ENCODE data around the gene FAM163A. TPM values are rescaled to one million over a fixed set of nuclear protein-coding genes. Genes with fewer than 3 reads are reported as not detected.
"Not testable (repeated sequence)": the region's sequence is repeated elsewhere in the genome, so short reads cannot be mapped to it uniquely, and the experiment has no call there.

FAM163A gene
- total and polyA plus RNA-seq, 7 donors: 0.36 to 2.4 (median 1.2) TPM; not detected in 1

DNA sequence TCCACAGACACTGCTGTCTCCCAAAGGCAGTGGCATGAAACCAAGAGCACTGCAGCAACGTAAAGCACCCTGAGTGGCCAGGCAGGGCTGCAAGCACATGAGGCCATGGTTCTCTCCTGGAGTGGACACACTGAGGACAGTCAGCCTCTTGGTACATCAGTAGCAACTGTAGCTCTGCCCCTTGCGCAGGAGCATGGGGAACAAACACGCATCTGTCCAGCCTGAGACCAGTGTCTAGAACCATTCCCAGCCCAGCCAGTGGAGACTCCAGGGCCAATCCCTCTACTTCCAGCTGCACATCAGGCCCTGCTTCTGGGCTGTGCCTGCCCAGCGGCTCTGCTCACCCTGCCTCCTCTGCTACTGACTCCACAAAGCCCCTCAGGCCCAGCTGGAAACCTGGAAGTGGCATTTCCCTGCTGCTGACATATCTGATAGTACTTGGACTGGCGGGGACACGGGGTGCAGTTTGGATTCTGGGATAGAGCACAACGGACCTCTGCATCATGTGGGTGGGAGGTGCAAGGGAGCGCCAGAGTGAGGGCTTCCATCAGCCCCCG is 85.5 kb downstream of the FAM163A start:
- no peak for DNase-seq
- intact Hi-C loops (cut with DNase I): no loop called here
- Histone ChIP-seq H3K4me3 (no peak overlapping the region), H3K36me3 (no peaks in the 10 kb centered on the region), H3K27me3 (no peaks in the 10 kb centered on the region), H3K27ac (no peak overlapping the region), H3K4me1 (no peaks in the 10 kb centered on the region), H3K9me3 (no peaks in the 10 kb centered on the region)
- TF ChIP-seq POLR2A (IDR thresholded peaks at IDR 0.05) (no peak), POLR2AphosphoS5 (IDR thresholded peaks at IDR 0.05) (no peak), EP300 (IDR thresholded peaks at IDR 0.05) (no peak)
- TF ChIP-seq, protein P1, sequence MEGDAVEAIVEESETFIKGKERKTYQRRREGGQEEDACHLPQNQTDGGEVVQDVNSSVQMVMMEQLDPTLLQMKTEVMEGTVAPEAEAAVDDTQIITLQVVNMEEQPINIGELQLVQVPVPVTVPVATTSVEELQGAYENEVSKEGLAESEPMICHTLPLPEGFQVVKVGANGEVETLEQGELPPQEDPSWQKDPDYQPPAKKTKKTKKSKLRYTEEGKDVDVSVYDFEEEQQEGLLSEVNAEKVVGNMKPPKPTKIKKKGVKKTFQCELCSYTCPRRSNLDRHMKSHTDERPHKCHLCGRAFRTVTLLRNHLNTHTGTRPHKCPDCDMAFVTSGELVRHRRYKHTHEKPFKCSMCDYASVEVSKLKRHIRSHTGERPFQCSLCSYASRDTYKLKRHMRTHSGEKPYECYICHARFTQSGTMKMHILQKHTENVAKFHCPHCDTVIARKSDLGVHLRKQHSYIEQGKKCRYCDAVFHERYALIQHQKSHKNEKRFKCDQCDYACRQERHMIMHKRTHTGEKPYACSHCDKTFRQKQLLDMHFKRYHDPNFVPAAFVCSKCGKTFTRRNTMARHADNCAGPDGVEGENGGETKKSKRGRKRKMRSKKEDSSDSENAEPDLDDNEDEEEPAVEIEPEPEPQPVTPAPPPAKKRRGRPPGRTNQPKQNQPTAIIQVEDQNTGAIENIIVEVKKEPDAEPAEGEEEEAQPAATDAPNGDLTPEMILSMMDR (IDR thresholded peaks at IDR 0.05): no peak
- WGBS, 2 donors: 92 to 93% methylated on average over 9 of the region's 9 CpGs

DNA sequence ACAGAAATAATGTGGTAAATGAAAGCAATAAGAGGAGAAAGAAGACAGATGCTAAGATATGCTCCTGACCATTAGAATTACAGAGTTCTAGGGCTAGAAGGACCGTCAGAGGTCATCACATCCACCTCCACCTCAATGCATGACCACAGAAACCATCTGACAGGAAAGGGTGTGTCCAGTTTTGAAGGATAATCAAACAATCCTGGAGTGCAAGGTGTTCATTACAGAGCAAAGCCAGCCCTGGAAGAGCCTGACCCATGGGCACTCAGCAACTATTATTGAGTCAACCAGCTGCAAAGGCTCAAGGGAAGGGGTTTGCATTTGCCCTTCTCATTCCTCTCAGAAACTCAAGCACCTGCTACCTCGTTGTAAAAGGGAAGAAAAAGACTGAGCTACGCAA is 88.1 kb downstream of the FAM163A start:
- Histone ChIP-seq H3K4me1 (no peaks in the 10 kb centered on the region), H3K27ac (no peak overlapping the region), H3K9me3 (no peaks in the 10 kb centered on the region), H3K36me3 (peaks cover 0 to 7% (median 0%) of the 10 kb centered on the region in 4 donors), H3K4me3 (no peak overlapping the region), H3K27me3 (no peaks in the 10 kb centered on the region)
- no peak for DNase-seq
- TF ChIP-seq POLR2A (IDR thresholded peaks at IDR 0.05) (no peak), EP300 (IDR thresholded peaks at IDR 0.05) (no peak), POLR2AphosphoS5 (IDR thresholded peaks at IDR 0.05) (no peak)
- TF ChIP-seq, protein P1 (IDR thresholded peaks at IDR 0.05): no peak
- intact Hi-C loops (cut with DNase I): no loop called here
- 37 to 59% methylated on average over 3 of the region's 3 CpGs for WGBS, 2 donors

DNA sequence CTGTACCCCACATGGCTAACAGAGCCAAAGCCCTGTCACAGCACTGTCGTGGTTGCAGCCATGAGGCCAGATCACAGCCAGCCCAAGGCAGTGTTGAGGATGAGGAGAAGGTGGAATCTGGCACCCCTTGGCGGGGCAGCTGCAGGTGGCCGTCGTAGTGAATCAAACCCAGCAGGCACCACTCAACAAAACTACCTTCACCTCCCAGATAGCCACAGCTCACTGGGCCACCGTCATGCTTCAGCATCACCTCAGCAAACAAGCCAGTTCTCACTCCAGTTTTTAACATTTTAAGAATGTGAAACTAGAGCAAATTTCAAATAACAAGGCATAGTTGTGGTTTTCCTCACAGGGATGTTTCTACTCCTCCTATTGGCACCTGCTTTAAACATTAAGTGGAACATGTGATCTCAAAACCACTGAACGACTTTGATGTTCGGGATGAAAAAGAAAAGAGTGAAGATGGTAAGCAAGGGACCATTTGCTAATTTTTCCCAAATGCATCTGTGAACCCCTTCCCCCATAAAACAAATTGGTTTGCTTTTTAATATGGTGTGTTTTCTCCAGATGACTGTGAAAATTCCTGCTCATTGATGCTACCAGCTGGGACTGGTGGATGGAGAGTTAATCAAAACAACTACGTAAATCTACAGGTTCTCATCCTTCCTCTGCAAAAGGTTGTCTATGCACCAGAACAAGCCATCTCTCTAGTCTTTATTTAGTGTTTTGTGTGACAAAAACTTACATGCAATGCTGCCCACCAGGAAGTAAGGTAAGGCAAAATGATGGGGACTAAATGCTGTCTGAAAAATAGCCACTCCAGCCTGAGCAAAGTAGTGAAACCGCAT is 89.0 kb downstream of the FAM163A start:
- WGBS, 2 donors: 64 to 83% methylated on average over 9 of the region's 9 CpGs
- no peak for DNase-seq
- H3K9me3 ChIP-seq: no peaks in the 10 kb centered on the region
- TF ChIP-seq POLR2A (IDR thresholded peaks at IDR 0.05) (no peak), EP300 (IDR thresholded peaks at IDR 0.05) (no peak), POLR2AphosphoS5 (IDR thresholded peaks at IDR 0.05) (no peak)
- TF ChIP-seq, protein P1 (IDR thresholded peaks at IDR 0.05): no peak
- H3K36me3 ChIP-seq: peaks cover 0 to 8% (median 0%) of the 10 kb centered on the region in 4 donors
- H3K27ac ChIP-seq: no peak overlapping the region
- H3K4me1 ChIP-seq: no peaks in the 10 kb centered on the region
- intact Hi-C loops (cut with DNase I): no loop called here
- no peak overlapping the region for H3K4me3 ChIP-seq
- H3K27me3 ChIP-seq: no peaks in the 10 kb centered on the region

DNA sequence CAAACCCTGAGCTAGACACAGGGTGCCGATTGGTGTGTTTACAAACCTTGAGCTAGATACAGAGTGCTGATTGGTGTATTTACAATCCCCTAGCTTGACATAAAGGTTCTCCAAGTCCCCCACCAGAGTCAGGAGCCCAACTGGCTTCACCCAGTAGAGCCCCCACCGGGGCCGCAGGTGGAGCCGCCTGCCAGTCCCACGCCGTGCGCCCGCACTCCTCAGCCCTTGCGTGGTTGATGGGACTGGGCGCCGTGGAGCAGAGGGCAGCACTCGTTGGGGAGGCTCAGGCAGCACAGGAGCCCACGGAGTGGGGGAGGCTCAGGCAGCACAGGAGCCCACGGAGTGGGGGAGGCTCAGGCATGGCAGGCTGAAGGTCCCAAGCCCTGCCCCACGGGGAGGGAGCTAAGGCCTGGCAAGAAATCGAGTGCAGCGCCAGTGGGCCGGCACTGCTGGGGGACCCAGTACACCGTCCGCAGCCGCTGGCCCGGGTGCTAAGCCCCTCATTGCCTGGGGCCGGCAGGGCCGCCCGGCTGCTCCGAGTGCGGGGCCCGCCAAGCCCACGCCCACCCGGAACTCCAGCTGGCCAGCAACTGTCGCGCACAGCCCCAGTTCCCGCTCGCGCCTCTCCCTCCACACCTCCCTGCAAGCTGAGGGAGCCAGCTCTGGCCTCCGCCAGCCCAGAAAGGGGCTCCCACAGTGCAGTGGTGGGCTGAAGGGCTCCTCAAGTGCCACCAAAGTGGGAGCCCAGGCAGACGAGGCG is 93.8 kb downstream of the FAM163A start:
- H3K4me1 ChIP-seq; H3K9me3 ChIP-seq; intact Hi-C loops (cut with DNase I); H3K27me3 ChIP-seq; H3K4me3 ChIP-seq; DNase-seq; H3K27ac ChIP-seq: not testable (repeated sequence)
- WGBS, 2 donors: 96 to 98% methylated on average over 38 of the region's 38 CpGs
- peaks cover 0 to 15% (median 0%) of the 10 kb centered on the region in 4 donors for H3K36me3 ChIP-seq

DNA sequence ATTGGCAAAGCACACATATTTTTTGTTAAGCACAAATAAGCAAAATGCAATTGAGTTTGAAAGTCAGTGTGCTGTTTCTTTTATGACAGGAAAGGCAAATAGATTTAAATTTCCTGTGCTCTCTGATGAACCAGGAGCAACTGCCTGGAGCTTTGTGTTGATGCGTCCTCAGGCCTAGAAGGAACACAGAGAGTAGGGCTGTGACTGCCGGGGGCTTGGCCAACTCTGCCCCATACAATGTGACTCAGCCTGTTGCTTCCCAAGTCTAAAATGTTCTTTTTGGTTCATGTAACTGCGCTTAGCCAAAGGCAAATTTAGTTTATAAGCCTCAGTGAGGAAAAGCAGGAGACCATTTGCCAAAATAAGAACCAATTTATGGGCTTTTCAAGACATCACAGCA is 97.0 kb downstream of the FAM163A start:
- DNase-seq: no peak
- intact Hi-C loops (cut with DNase I): no loop called here
- H3K4me3 ChIP-seq: no peak overlapping the region
- no peaks in the 10 kb centered on the region for H3K4me1 ChIP-seq
- H3K36me3 ChIP-seq: peaks cover 0 to 34% (median 0%) of the 10 kb centered on the region in 4 donors
- no peak overlapping the region for H3K27ac ChIP-seq
- no peaks in the 10 kb centered on the region for H3K9me3 ChIP-seq
- WGBS, 2 donors: 93% methylated on average over 3 of the region's 3 CpGs
- H3K27me3 ChIP-seq: no peaks in the 10 kb centered on the region
- no peak for TF ChIP-seq EP300 (IDR thresholded peaks at IDR 0.05)
